Activated CD8-positive, alpha-beta memory T cell treated with anti-CD3 and anti-CD28 coated beads, Interleukin-2, amount 50 U/mL, for 4 hours (primary cell): ENCODE data around the gene PANK3.
"Not testable (repeated sequence)": the region's sequence is repeated elsewhere in the genome, so short reads cannot be mapped to it uniquely, and the experiment has no call there.

Experiments used
- DNase-seq: peaks from one replicate; pipeline ENCODE4 v3.0.0-alpha.2; 2020

The PANK3 gene

GRCh38 chr5:168578538-168579487, at the start of gene PANK3:
Gene PANK3 (minus strand): TSS chr5:168579368. CDS start chr5:168579283, 85 bp downstream.
- no peak for DNase-seq

GRCh38 chr5:168624850-168625364, 45.7 kb upstream of the PANK3 start:
- DNase-seq = no peak

- DNase-seq = no peak
Measured at GRCh38 chr5:168620807-168621206, 41.6 kb upstream of the PANK3 start.

- no peak for DNase-seq
Measured at GRCh38 chr5:168614661-168615060, 35.5 kb upstream of the PANK3 start.

- DNase-seq = no peak
Measured at GRCh38 chr5:168613996-168614395, 34.8 kb upstream of the PANK3 start.

- DNase-seq = no peak
Measured at GRCh38 chr5:168613396-168613795, 34.2 kb upstream of the PANK3 start.

- no peak for DNase-seq
Measured at GRCh38 chr5:168612996-168613395, 33.8 kb upstream of the PANK3 start.

GRCh38 chr5:168612123-168612522, 33.0 kb upstream of the PANK3 start:
- no peak for DNase-seq

- DNase-seq = no peak
Measured at GRCh38 chr5:168611165-168611564, 32.0 kb upstream of the PANK3 start.

- DNase-seq = no peak
Measured at GRCh38 chr5:168609806-168610482, 30.8 kb upstream of the PANK3 start.

GRCh38 chr5:168608821-168609220, 29.7 kb upstream of the PANK3 start:
- no peak for DNase-seq

GRCh38 chr5:168608386-168608785, 29.2 kb upstream of the PANK3 start:
- no peak for DNase-seq

- DNase-seq = no peak
Measured at GRCh38 chr5:168607946-168608345, 28.8 kb upstream of the PANK3 start.

GRCh38 chr5:168606562-168606961, 27.4 kb upstream of the PANK3 start:
- no peak for DNase-seq

- DNase-seq = no peak
Measured at GRCh38 chr5:168604436-168604835, 25.3 kb upstream of the PANK3 start.

- DNase-seq = no peak
Measured at GRCh38 chr5:168603746-168604145, 24.6 kb upstream of the PANK3 start.

GRCh38 chr5:168602517-168602916, 23.3 kb upstream of the PANK3 start:
- DNase-seq = no peak

- no peak for DNase-seq
Measured at GRCh38 chr5:168601972-168602371, 22.8 kb upstream of the PANK3 start.

GRCh38 chr5:168600409-168600808, 21.2 kb upstream of the PANK3 start:
- DNase-seq = no peak

GRCh38 chr5:168599826-168600225, 20.7 kb upstream of the PANK3 start:
- no peak for DNase-seq

- no peak for DNase-seq
Measured at GRCh38 chr5:168598639-168599038, 19.5 kb upstream of the PANK3 start.

GRCh38 chr5:168596927-168597326, 17.8 kb upstream of the PANK3 start:
- no peak for DNase-seq

GRCh38 chr5:168596122-168596521, 17.0 kb upstream of the PANK3 start:
- DNase-seq = not testable (repeated sequence)

GRCh38 chr5:168592014-168592368, 12.8 kb upstream of the PANK3 start:
- DNase-seq = no peak
